Activated CD4-positive, alpha-beta T cell treated with anti-CD3 and anti-CD28 coated beads, Interleukin-2, amount 50 U/mL, for 4 hours (primary cell): ENCODE measurements around the gene ZNF473.
A peak's percentile ranks its signal among the peaks of the same experiment; 100 is the strongest.

Experiments used
- DNase-seq, 2 experiments: peaks; one replicate each; pipeline ENCODE4 v3.0.0-alpha.2; 2020

Gene ZNF473

GRCh38 chr19:50003810-50004419 lies 21.9 kb upstream of the ZNF473 start:
- DNase-seq, result no peak

DNA sequence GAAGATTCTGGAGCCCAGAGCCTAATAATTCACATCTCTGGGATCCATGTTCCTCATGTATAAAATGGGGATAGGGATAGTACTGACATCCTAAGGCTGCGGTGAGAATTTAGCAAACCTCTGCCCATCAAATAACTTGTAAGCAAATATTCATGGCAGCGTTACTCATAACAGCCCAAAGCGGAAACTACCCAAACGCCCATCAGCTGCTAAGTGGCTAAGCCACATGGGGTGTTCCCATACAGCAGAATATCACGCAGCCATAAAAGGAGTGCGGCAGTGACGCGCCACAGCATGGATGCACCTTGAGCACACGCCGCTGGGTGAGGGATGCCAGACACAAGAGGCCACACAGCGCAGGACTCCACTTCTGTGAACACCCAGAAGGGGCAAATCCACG lies 20.4 kb upstream of the ZNF473 start:
- no peak for DNase-seq

DNA sequence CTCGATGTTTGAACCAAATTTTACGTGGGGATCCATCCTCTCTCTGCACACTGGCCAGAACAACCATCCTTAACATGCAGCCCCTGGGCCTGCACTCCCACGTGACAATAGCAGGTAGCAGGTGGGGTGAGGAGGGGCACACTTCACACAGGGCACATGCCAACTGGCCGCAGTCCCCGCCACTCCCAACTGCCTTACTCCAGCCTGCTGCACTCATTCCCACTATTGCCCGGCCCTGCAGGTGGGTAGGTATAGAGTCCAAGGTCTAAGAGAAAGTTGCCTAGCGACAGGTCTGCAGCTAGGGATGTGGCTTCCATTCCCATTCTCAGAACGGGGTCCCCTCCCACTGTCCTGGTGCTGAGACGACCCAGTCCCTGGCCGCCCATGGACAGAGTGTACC lies 18.6 kb upstream of the ZNF473 start:
- no peak for DNase-seq

DNA sequence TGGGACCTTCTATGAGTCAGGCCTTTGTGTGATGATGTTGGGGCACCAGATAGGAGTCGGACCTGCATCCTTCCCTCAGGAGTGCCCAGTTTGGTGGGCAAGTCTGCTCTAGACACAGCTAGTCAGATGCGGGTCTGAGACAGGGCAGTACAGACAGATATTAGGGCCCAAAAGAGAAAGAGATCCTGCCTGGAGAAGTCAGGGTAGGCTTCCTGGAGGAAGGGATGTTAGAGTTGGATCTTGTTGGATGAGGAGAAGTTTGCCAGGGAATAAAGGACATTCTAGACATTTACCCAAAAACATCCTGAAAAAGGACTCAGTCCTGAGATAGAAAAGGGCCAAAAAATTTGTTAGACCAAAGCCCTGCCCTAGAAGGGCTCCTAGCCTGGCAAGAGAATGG lies 17.9 kb upstream of the ZNF473 start:
- DNase-seq, result no peak

DNA sequence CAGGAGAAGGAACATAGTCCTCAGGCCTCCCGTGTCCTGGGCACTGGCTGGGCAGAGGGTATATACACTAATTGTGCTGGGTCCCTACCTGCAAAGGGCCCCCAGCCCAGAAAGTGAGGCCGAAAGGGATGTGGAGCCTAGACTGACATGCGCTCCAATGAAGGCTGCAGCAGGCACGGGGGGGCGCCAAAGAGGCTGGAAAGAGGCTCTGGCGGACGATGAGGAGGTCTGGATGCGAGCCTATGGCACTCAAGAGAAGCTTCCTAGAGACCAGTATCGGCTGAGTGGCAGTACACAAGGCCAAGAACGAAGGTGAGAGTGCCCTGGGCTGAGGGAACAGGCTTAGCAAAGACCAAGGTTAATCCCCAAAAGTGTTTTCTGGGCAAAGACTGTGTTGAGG lies 17.3 kb upstream of the ZNF473 start:
- no peak for DNase-seq

DNA sequence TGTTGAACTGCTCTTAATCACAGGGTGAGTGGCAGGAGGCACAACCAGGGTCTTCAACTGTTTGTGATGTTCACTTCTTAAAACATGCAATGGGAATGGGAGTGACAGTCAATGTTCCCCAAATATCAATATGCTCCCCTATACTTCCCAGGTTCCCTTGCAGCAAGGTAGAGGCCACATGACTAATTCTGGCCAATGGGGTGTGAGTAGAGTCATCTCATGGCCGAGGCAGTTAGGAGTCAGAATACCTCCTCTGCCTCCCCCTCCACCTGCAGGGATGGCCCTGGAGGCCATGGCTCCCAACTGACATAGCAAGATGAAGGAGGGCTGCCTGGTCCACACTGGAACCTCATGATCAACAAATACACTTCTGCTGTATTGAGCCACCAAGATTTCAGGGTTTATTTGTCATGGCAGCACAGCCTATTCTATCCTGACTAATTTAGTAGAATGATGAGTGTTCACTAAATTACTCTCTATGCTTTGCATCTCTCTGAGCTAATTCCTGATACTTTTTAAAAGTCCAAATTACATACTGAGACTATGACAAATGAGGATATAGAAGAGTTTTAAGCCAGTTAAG lies 9.5 kb upstream of the ZNF473 start:
- DNase-seq, result no peak

DNA sequence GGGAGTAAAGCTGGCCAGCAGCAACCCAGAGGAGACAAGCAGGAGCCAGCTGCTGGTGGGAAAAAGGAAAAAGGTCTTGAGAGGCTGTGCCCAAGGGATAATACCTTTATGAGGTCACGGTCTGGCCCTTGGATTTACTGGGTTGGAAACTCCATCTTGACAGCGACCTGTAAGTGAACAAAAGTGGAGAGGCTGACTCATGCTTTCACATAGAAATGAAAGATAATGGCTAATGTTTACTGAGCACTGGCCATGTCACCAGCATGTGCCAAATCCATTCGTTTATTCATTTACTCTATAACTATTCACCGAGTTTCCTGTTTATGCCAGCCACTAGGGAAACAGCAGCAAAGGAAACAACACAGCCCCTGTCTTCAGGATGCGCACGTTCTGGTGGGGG lies 5.3 kb upstream of the ZNF473 start:
- no peak for DNase-seq

DNA sequence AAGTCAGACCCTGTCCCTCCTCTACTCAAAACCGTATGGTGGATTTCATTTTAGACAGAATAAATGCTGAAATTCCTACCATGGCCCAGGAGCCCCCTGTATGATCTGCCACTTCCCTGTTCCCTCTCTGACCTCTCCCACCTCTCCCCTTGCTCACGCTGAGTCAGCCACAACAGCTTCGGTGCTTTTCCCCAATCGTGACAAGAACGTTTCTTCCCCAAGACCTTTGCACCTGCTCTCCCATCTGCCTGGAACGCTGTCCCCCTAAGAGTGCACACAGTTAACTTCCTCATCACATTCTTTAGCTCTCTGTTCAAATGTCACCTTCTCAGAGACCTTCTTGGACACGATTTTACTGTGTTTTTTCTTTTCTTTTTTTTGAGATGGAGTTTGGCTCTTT lies 3.0 kb upstream of the ZNF473 start:
- DNase-seq, result no peak

GRCh38 chr19:50024719-50025021 lies 1.1 kb upstream of the ZNF473 start:
- no peak for DNase-seq

GRCh38 chr19:50025022-50025793 lies 597 bp upstream of the ZNF473 start, which contains the start of gene VRK3:
Gene VRK3, minus strand, starts transcription at chr19:50025372. Its CDS starts 9,210 bp downstream, at chr19:50016162.
- peak; percentile 97 to 98 for DNase-seq

DNA sequence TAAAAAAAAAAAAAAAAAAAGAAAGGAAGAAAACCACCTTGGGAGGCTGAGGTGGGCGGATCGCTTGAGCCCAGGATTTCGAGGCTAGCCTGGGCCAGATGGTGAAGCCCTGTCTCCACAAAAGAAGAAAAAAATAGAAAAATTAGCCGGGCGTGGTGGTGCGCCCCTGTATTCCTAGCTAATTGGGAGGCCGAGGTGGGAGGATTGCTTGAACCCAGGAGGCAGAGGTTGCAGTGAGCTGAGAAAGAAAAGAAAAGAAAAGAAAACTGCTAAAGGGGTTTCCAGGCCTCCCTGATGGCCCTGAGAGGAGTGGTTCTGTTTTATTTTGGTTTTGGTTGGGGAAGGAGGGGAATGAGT lies 723 bp downstream of the ZNF473 start:
- DNase-seq, result no peak

DNA sequence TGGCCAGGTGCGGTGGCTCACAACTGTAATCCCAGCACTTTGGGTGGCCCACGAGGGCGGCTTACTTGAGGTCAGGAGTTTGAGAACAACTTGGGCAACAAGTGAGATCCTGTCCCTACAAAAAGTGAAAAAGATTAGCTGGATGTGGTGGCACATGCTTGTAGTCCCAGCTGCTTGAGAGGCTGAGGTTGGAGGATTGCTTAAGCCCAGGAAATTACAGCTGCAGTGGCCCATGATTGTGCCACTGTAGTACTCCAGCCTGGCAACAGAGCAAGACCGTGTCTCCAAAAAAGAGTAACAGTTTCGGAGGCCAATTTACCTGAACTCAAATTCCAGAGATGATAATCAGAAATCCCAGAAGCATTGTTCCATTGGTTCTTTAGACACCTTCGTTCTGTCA lies 4.4 kb downstream of the ZNF473 start:
- DNase-seq, result no peak

- no peak for DNase-seq
Observed at GRCh38 chr19:50030937-50031336, 5.1 kb downstream of the ZNF473 start.

DNA sequence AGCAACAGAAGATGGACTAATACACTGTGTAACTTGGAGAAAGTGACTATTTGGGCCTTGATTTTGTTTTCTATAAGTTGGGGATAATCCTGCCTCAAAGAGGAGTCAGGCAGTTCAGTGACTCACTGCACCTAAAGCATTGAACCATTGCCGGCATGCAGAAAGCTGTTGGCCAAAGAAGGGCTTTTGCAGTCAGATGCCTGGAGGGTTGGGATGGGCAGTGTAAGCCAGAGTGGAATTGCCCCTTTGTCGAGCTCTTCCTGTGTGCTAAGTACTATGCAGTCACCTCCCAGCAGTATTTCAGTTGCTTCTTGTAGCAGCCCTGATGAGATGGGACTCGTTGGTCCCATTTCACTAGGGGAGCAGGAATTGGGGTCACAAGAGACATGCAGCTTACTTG lies 11.1 kb downstream of the ZNF473 start:
- DNase-seq, result no peak

DNA sequence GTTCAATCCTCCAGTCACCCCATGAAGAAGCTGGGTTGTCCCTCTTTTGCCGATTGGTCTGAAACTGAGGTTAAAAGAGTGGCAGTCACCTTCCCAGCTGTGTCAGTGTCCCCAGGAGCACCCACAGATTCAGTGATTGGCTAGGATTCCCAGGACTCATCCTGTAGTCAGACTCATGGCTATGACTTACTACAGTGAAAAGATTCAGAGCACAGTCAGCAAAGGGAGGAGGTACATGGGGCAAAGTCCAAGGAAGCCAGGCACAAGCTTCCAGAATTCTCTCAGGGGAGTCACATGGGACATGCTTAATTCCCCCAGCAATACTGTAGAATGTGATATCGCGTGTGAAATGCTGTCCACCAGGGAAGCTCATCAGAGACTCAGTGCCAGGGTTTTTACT lies 14.2 kb downstream of the ZNF473 start:
- DNase-seq, result no peak

DNA sequence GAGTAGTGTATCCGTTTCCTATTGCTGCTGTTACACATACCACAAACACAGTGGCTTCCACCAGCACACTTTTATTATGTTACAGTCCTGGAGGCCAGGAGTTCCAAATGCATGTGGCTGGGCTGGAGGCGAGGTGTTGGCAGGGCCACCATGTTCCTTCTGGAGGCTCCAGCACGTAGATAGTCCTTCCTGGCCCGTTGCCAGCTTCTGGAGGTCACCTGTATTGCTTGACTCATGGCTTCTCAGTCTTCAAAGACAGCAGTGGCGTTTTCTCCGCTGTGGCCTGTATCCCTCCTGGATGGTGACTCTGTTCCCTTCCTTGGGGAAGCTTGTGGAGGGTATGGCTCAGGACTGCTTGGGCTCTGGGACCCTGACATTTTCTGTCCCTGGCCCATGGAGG lies 15.2 kb downstream of the ZNF473 start:
- no peak for DNase-seq

- DNase-seq, result no peak
Observed at GRCh38 chr19:50042363-50043024, 16.7 kb downstream of the ZNF473 start.

GRCh38 chr19:50043967-50044366 lies 18.2 kb downstream of the ZNF473 start:
- DNase-seq, result no peak

GRCh38 chr19:50044922-50045321 lies 19.1 kb downstream of the ZNF473 start:
- no peak for DNase-seq

DNA sequence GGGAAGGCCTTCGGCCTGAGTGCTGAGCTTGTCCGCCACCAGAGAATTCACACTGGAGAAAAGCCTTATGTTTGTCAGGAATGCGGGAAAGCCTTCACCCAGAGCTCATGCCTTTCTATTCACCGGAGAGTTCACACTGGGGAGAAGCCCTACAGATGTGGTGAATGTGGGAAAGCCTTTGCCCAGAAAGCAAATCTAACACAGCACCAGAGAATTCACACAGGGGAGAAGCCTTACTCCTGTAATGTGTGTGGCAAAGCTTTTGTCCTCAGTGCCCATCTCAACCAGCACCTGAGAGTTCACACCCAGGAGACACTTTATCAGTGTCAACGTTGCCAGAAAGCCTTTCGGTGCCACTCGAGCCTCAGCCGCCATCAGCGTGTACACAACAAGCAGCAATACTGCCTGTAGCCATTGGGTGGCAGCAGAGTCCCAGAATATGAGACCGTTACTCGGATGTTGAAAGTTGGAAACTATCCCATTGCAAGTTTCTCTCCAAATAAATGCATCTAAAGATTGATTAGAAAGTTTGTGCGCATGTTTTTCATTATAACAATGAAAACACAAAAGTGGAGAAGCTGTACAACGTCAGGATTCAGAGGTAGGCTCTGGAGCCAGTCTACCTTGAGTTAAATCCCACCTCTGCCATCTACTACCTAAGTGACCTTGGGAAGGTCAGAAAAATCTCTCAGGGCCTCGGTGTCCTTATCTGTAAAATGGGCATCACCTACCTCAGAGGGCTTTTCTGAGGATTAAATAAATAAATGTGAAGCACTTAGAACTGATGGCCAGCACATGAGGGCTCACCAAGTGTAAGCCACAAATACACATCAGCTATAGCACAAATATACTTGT lies 21.1 kb downstream of the ZNF473 start:
- peak; percentile 61 for DNase-seq

GRCh38 chr19:50047671-50048070 lies 21.9 kb downstream of the ZNF473 start:
- DNase-seq, result no peak

GRCh38 chr19:50050406-50051227 lies 24.8 kb downstream of the ZNF473 start:
- DNase-seq, result peak; percentile 91 to 93
